ENCODE results near the gene UQCRHL. TPM values are rescaled to one million over a fixed set of nuclear protein-coding genes. Genes with fewer than 3 reads are reported as not detected.
A peak's percentile ranks its signal among the peaks of the same experiment; 100 is the strongest.
"Not testable (repeated sequence)": the region's sequence is repeated elsewhere in the genome, so short reads cannot be mapped to it uniquely, and the experiment has no call there.

The UQCRHL gene
- total RNA-seq, 2 donors from 2014 or later, result 0.81 to 0.99 TPM

DNA sequence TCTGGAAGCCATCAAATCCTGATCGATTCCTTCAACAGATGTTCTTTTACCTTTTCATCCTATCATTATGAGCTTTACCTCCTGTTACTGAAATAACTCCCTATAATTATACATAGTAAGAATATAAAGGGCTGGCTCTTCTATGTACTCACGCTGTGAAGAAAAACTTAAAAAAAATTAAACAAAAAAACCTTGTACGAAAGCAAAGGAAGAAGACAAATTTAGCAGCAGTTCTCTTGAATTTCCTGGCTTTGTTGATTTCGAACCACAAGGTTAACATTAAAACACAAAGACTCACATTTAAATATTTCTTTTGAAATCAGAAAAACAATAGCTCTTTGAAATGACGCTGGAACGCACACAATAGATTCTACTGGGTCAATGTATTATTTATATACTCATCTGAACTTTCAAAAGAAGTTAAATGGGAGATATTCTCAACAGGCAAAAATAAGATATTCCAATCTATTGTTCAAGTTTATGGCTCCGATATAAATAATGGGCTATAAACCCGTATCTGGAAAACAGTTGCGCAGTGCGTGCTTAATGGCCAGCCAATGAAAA is 26.5 kb upstream of the UQCRHL start:
- no peak for ATAC-seq (ENCODE audit: insufficient number of reproducible peaks, low FRiP score, low read depth)
- peak overlapping the region; percentile 85 for H3K4me3 ChIP-seq
- H3K36me3 ChIP-seq, result no peaks in the 10 kb centered on the region
- H3K27ac ChIP-seq, result peak overlapping the region; percentile 99 to 100
- no peak for DNase-seq (ENCODE audit: low spot score)
- H3K9me3 ChIP-seq, result no peaks in the 10 kb centered on the region
- peaks cover 8 to 43% of the 10 kb centered on the region in 2 donors for H3K4me1 ChIP-seq (ENCODE audit: control insufficient read depth in 1 of 2, low read depth in 2 of 2)
- TF ChIP-seq, protein P1, sequence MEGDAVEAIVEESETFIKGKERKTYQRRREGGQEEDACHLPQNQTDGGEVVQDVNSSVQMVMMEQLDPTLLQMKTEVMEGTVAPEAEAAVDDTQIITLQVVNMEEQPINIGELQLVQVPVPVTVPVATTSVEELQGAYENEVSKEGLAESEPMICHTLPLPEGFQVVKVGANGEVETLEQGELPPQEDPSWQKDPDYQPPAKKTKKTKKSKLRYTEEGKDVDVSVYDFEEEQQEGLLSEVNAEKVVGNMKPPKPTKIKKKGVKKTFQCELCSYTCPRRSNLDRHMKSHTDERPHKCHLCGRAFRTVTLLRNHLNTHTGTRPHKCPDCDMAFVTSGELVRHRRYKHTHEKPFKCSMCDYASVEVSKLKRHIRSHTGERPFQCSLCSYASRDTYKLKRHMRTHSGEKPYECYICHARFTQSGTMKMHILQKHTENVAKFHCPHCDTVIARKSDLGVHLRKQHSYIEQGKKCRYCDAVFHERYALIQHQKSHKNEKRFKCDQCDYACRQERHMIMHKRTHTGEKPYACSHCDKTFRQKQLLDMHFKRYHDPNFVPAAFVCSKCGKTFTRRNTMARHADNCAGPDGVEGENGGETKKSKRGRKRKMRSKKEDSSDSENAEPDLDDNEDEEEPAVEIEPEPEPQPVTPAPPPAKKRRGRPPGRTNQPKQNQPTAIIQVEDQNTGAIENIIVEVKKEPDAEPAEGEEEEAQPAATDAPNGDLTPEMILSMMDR (IDR thresholded peaks at IDR 0.05), result no peak
- no peaks in the 10 kb centered on the region for H3K27me3 ChIP-seq (replicated peaks; ENCODE audit: insufficient read depth)

DNA sequence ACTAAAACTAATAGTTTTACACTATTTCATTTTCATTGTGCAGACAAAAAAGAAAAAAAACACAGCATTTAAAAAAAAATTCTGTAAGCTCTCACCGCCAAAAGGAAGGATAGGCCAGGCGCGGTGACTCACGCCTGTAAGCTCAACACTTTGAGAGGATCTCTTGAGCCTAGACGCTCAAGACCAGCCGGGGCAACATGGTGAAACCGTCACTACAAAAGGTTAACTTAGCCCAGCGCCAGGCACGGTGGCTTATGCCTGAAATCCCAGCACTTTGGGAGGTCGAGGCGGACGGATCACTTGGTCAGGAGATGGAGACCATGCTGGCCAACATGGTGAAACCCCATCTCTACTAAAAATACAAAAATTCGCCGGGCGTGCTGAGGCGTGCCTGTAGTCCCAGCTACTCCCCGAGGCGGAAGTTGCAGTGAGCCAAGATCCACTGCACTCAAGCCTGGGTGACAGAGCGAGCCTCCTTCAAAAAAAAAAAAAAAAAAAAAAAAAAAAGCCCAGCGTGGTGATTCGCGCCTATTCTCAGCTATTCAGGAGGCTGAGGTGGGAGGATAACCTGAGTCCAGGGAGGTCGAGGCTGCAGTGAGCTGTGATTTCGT is 25.7 kb upstream of the UQCRHL start:
- H3K9me3 ChIP-seq, result no peaks in the 10 kb centered on the region
- TF ChIP-seq, protein P1 (IDR thresholded peaks at IDR 0.05), result no peak
- no peak for DNase-seq (ENCODE audit: low spot score)
- H3K4me3 ChIP-seq, result peak overlapping the region; percentile 85
- H3K4me1 ChIP-seq (ENCODE audit: control insufficient read depth in 1 of 2, low read depth in 2 of 2), result peaks cover 8 to 43% of the 10 kb centered on the region in 2 donors
- no peaks in the 10 kb centered on the region for H3K27me3 ChIP-seq (replicated peaks; ENCODE audit: insufficient read depth)
- no peak for ATAC-seq (ENCODE audit: insufficient number of reproducible peaks, low FRiP score, low read depth)
- H3K27ac ChIP-seq, result peak overlapping the region; percentile 99 to 100
- no peaks in the 10 kb centered on the region for H3K36me3 ChIP-seq

DNA sequence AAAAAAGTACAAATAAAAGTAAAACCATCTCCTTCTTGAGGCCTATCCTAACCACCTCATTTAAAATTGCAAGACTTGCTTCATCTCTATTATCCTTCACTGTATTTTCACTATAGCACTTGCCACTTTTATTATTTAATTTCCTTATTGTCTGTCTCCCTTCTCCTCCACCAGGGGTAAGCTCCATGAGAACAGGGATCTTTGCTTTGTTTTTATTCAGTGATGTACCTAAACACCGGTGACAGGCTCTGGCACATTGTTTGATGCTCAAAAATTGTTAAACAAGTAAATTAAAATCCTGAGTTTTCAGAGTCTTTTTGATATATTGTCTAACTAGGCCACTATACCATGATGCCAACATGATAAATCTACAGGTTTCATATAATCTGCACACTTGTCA is 22.8 kb upstream of the UQCRHL start:
- DNase-seq (ENCODE audit: low spot score) (no peak), ATAC-seq (ENCODE audit: insufficient number of reproducible peaks, low FRiP score, low read depth) (no peak)
- no peaks in the 10 kb centered on the region for H3K27me3 ChIP-seq (replicated peaks; ENCODE audit: insufficient read depth)
- peak overlapping the region; percentile 99 to 100 for H3K27ac ChIP-seq
- no peaks in the 10 kb centered on the region for H3K9me3 ChIP-seq
- TF ChIP-seq, protein P1 (IDR thresholded peaks at IDR 0.05), result no peak
- H3K4me1 ChIP-seq (ENCODE audit: control insufficient read depth in 1 of 2, low read depth in 2 of 2), result peaks cover 9 to 43% of the 10 kb centered on the region in 2 donors
- H3K36me3 ChIP-seq, result no peaks in the 10 kb centered on the region
- peak overlapping the region; percentile 44 for H3K4me3 ChIP-seq

DNA sequence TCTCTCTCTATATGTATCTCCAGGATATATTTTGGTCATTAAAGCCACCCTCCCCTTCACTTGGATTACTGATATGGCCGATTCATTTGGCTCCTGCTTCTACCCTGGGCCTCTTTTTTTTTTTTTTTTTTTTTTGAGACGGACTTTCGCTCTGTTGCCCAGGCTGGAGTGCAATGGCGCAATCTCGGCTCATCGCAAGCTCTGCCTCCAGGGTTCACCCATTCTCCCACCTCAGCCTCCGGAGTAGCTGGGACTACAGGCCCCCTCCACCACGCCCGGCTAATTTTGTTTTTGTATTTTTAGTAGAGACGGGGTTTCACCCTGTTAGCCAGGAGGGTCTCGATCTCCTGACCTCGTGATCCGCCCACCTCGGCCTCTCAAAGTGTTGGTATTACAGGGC is 21.5 kb upstream of the UQCRHL start:
- not testable (repeated sequence) for H3K4me3 ChIP-seq; H3K27ac ChIP-seq; H3K9me3 ChIP-seq; H3K36me3 ChIP-seq; ATAC-seq (ENCODE audit: insufficient number of reproducible peaks, low FRiP score, low read depth); DNase-seq (ENCODE audit: low spot score); H3K27me3 ChIP-seq (replicated peaks; ENCODE audit: insufficient read depth)
- peaks cover 9 to 48% of the 10 kb centered on the region in 2 donors for H3K4me1 ChIP-seq (ENCODE audit: control insufficient read depth in 1 of 2, low read depth in 2 of 2)

DNA sequence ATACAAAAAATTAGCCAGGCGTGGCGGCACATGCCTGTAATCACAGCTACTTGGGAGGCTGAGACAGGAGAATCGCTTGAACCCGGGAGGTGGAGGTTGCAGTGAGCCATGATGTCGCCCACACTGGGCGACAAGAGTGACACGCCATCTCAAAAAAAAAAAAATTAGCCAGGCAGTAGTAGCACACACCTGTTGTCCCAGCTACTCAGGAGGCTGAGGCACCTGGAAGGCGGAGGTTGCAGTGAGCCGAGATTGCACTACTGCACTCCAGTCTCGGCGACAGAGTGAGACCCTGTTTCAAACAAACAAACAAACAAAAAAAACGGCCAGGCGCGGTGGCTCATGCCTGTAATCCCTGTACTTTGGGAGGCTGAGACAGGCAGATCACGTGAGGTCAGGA is 20.1 kb upstream of the UQCRHL start:
- not testable (repeated sequence) for ATAC-seq (ENCODE audit: insufficient number of reproducible peaks, low FRiP score, low read depth); DNase-seq (ENCODE audit: low spot score); H3K36me3 ChIP-seq; H3K9me3 ChIP-seq; H3K27ac ChIP-seq; H3K27me3 ChIP-seq (replicated peaks; ENCODE audit: insufficient read depth); H3K4me3 ChIP-seq
- H3K4me1 ChIP-seq (ENCODE audit: control insufficient read depth in 1 of 2, low read depth in 2 of 2), result peaks cover 9 to 40% of the 10 kb centered on the region in 2 donors

DNA sequence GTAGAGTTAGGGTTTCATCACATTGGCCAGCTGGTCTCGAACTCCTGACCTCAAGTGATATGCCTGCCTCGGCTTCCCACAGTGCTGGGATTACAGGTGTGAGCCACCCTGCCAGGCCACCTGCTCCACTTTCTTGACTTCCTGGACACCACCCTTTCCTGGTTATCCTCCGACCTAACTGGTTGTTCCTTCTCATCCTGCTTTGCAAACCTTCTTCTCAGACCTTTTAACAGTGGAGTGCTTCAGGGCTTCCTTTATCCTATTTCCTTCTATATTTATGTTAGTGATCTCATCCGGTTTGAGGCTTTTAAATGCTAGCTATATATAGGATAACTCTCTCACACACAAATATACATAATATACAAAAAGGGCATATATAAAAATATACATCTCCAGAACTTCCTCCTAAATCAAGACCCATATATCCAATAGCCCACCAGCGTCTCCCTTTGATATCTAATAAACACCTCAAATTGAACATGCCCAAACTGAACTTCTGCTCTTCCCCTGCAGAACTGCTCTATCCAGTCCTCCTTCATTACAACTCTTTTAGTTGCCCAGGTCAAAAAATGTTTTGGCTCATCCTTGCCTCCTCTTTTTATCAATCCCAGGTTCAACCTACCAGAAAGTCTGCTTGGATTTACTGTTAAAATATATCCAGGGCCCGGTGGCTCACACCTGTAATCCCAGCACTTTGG is 19.5 kb upstream of the UQCRHL start:
- TF ChIP-seq, protein P1 (IDR thresholded peaks at IDR 0.05), result no peak
- H3K27me3 ChIP-seq (replicated peaks; ENCODE audit: insufficient read depth), result no peaks in the 10 kb centered on the region
- ATAC-seq (ENCODE audit: insufficient number of reproducible peaks, low FRiP score, low read depth) (no peak), DNase-seq (ENCODE audit: low spot score) (no peak)
- no peaks in the 10 kb centered on the region for H3K36me3 ChIP-seq
- H3K4me3 ChIP-seq, result no peak overlapping the region
- H3K4me1 ChIP-seq (ENCODE audit: control insufficient read depth in 1 of 2, low read depth in 2 of 2), result peaks cover 7 to 34% of the 10 kb centered on the region in 2 donors
- H3K9me3 ChIP-seq, result no peaks in the 10 kb centered on the region
- H3K27ac ChIP-seq, result no peak overlapping the region

All from thoracic aorta (tissue), 2 donors.